Stimulated activated CD8-positive, alpha-beta memory T cell treated with anti-CD3 and anti-CD28 coated beads, Interleukin-12 subunit alpha, Interleukin-12 subunit beta, amount 100 ng/mL, for 1 hour (primary cell): ENCODE data around the gene TOPAZ1.

Experiments used
- DNase-seq: peaks from one replicate; pipeline ENCODE4 v3.0.0-alpha.2; 2020; ENCODE audit warnings: low read depth

The TOPAZ1 gene

DNA sequence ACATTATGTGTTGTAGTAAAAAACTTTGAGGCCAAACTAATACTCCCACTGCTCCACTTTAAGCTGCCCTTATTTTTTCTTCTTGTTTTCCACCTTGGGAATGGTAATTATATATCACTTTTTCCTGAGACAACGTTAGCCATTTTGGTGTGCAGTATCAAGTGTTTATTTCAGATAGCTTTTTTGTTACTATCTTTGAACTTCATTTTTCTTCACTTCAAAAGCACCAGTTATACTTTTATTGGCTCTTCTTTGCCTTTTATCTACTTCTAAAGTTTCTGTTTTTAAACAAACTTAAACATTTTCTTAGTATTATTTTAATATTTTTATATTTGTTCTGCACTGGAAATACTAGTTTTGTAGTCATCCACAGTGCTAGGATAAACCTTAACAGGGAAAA, 6.5 kb downstream of the TOPAZ1 start:
- no peak for DNase-seq

GRCh38 chr3:44252332-44252959, 10.8 kb downstream of the TOPAZ1 start:
- no peak for DNase-seq

DNA sequence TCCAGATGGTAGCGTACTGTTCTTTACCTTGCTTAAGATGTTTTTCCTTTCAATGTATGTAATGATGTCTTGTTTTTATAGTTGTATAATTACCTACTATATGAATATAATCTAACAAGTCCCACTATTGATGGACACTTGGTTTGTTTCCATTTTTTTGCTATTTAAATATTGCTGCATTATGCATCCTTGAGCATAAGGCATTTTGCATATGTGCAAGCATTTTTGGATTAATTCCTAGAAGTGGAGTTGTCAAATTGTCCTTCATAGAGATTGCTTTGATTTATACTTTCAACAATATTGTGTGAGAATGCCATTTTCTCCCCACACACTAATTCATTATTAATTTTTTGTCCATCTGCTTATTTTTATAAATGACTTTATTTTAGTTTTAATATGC, 17.7 kb downstream of the TOPAZ1 start:
- DNase-seq = no peak

- no peak for DNase-seq
Observed at GRCh38 chr3:44264146-44264545, 22.5 kb downstream of the TOPAZ1 start.

- no peak for DNase-seq
Observed at GRCh38 chr3:44265815-44266214, 24.1 kb downstream of the TOPAZ1 start.

GRCh38 chr3:44272191-44272590, 30.5 kb downstream of the TOPAZ1 start:
- no peak for DNase-seq

DNA sequence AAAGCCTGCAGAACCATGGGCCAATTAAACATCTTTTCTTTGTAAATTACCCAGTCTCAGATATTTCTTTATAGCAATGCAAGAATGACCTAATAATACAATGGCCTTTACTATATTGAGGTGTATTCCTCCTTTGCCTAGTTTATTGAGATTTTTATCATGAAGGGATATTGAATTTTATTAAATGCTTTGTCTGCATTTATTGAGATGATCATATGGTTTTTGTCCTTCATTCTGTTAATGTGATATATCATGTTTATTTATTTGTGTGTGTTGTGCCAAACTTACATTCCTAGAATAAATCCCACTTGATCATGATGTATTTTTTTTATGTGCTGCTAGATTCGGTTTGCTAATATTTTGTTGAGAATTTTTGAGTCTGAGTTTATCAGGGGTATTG, 36.2 kb downstream of the TOPAZ1 start:
- no peak for DNase-seq

DNA sequence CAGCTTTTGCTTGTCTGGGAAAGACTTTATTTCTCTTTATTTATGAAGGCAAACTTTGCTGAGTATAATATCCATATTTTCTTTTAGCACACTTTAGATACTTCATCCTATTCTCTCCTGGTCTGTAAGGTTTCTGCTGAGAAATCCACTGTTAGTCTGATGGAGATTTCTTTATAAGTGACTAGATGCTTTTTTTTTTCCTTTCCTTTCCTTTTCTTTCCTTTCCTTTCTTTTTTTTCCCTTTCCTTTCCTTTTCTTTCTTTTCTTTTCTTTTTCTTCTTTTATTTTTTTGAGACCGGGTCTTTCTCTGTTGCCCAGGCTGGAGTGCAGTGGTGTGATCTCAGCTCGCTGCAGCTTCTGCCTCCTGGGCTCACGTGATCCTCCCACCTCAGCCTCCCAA, 38.4 kb downstream of the TOPAZ1 start:
- DNase-seq = no peak

DNA sequence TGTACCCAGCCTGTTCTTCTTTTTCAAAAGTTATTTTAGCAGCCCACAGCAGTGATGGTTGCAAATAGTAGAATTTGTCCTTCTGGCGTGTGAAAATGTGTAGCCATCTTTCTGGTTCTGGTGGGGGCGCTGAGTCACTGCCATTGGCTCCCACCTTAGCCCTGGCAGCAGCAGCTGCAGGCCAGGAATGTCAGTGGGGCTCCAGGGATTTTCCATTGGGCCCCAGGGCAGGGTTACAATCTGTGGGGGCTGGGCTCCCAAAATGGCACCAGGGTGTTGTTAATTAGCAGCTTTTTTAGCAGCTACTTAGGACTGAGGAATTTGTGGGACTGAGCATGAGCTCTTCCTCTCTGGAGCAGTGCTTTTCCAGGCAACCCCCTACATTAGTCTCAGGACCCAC, 38.9 kb downstream of the TOPAZ1 start:
- DNase-seq = no peak

GRCh38 chr3:44284949-44285348, 43.3 kb downstream of the TOPAZ1 start:
- no peak for DNase-seq

GRCh38 chr3:44289882-44290462, 48.3 kb downstream of the TOPAZ1 start:
- no peak for DNase-seq

GRCh38 chr3:44292276-44292675, 50.6 kb downstream of the TOPAZ1 start:
- DNase-seq = no peak

GRCh38 chr3:44292947-44293346, 51.3 kb downstream of the TOPAZ1 start:
- no peak for DNase-seq

DNA sequence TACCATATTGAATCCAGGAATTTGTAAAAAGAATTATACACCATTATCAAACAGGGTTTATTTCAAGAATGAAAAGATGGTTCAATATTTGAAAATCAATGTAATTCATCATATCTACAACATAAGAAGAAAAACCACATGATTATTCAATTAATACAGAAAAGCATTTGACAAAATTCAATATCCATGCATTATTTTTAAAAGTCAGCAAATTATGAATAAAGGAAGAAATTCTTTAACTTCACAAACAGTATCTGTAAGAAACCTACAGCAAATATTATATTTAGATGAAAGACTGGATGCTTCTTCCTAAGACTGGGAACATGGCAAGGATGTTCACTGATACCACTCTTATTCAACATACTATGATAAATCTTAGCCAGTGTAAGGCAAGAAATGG, 55.6 kb downstream of the TOPAZ1 start:
- no peak for DNase-seq

DNA sequence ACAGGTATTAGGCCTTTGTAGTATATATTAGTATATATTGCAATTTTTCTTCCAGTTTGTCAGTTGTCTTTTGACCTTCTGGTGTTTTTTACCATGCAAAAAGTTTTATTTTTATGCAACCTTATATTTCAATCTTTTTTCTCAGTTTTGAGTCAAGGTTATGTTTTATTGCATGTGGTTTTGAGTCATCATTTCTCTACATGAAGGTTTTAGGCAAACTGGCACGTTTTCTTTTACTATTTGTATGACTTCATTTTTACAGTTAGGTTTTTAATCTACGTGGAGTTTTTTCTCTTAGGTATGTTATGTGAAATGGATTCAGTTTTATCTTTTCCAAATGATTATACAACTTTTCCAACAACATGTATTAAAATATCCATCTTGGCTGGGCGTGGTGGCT, 60.1 kb downstream of the TOPAZ1 start:
- no peak for DNase-seq

GRCh38 chr3:44309500-44309899, 67.8 kb downstream of the TOPAZ1 start:
- DNase-seq = no peak

GRCh38 chr3:44318891-44319311, 77.2 kb downstream of the TOPAZ1 start:
- no peak for DNase-seq

DNA sequence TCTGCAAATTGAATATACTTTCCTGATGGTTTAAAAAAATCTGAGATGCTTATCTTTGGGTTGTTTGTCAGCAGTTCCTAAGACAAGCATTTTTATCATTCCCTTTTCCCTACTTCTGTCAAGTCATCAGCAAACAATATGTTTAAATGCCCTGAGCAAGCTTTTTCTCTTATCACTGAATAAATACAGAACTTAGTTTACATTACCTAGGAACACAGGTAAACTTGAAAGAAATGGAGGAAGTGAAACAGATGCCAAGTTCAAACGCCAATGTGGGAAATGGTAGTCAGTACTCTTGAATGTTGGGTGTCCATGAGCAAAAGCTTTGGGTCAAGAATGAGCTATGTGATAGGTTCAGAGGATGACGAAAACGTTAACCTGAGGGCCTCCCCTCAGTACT, 79.6 kb downstream of the TOPAZ1 start:
- DNase-seq = no peak

DNA sequence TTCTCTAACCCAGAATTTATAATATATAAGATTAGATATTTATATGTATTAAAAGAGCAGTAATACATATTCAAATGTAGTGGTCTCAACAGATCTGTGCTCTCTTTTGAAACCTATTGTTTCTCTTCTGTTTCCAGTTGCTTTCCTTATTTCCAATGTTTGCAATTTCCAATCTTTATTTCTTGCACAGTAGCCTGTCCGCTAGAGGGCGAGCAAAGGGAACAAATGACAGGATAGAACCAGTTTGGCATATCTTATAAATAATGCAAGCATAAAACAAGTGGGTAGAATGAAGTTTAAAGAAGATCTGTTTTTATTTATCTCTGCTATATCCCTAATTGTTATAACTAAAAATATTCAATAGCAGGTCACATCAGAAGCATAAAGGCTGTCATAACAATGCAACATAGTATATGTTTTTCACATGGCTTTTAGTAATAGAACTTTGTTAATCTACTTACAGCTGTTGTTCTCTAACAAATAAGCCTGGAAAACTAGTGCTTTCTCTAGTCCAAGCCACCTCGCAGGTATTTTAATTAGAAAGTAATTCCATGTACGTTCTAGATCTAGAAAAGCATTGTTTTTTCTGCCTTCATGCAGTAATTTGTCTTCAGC, 81.8 kb downstream of the TOPAZ1 start:
- DNase-seq = peak; percentile 46

DNA sequence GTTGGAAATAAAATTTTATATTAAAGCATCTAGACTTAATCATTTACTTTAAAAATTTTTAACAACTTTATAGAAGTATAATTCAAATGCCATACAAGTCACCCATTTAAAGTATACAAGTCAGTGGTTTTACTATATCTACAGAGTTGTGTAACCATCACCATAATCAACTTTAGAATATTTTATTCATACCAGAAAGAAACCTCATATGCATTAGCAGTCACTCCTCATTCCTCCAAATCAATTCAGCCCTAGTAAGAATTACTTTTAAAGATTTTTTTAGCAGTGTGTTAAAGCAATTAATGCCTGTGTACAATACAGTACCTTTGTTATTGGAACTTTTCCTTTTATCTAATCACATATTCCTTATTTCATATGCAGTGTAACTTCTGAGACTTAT, 82.9 kb downstream of the TOPAZ1 start:
- DNase-seq = no peak

DNA sequence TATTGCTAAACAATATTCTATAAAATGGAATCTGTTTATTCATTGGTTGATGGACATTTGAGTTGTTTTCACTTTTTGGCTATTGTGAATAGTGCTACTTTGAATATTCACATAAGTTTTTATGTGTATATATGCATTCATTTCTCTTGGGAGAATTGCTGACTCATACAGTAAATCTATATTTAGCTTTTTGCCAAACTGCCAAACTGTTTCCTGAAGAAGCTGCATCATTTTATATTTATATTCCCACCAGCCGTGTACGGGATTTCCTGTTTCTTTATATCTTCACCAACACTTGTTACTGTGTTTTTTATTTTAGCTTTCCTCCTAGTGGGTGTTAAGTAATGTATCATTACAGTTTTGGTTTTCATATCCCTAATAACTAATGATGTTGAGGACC, 84.3 kb downstream of the TOPAZ1 start:
- no peak for DNase-seq

- no peak for DNase-seq
Observed at GRCh38 chr3:44326515-44326914, 84.8 kb downstream of the TOPAZ1 start.

DNA sequence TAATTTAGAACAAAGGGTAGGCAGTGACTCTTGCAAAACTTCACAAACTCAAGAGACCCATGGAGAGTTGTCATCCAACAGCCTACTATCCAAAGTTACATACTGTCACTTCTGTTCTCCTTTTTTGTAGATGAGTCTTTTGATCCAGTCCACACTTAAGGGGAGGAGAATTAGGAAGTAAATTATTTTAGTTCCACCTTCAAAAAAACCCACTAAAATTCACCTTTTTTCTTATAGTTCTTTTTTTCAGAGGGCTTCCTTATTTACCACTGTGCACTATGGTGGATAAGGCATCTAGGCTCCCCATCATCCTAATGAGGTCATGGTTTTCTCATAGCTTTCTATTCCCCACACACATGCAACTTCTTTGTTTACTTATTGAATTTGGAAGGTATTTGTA, 88.3 kb downstream of the TOPAZ1 start:
- DNase-seq = no peak

DNA sequence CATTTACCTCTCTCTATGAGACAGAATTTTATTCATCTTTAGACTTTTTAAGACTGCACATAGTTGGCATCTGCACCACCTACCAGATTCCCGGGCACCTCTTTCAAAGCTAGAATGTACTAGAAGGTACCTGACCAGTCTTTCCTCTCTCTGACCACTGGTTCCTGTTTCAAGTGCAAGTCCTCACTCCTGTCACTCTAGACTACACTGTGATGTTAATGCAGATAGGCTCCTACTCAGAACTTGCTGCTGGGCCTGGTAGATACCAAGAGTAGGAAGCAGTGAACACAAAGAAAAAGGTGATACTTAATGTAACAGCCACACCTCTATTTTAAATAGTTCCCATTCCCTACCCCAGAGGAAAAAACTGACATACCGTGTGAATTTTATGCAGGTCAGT, 88.8 kb downstream of the TOPAZ1 start:
- DNase-seq = no peak
